HG02840 (cell line): ENCODE results near the gene CACNA1E.

Source experiments
- ATAC-seq: cut with Tn5 transposase; IDR thresholded peaks from one replicate; pipeline ENCODE4 v1.9.1; 2021; ENCODE audit warnings: mild to moderate bottlenecking, moderate library complexity, moderate number of reproducible peaks; ENCODE audit not compliant: unreplicated experiment, low FRiP score

Gene CACNA1E

GRCh38 chr1:181483285-181484195 is at the start of gene CACNA1E:
TSS of gene CACNA1E (plus strand) at chr1:181483517. CDS start at chr1:181483745, 228 bp downstream.
- ATAC-seq, result no peak

DNA sequence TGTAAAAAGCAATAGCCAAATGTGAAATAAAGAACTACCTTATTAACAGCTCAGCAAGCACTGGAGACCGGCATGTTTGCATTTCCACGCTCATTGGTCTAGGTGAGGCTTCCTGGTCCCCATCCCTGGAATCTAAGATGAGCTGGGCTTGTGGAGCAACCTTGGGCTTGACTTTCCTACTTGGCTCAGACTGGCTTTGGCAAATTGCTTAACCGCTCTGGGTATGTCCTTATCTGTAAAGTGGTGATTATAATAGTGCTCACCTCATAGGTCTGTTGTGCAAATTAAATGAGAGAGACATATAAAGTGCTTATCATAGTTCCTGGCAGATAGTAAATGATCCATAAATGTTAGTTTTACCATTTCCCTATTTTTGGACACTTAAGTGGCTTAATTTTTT is 49.4 kb upstream of the CACNA1E start:
- no peak for ATAC-seq

GRCh38 chr1:181438013-181438412 is 45.3 kb upstream of the CACNA1E start:
- no peak for ATAC-seq

DNA sequence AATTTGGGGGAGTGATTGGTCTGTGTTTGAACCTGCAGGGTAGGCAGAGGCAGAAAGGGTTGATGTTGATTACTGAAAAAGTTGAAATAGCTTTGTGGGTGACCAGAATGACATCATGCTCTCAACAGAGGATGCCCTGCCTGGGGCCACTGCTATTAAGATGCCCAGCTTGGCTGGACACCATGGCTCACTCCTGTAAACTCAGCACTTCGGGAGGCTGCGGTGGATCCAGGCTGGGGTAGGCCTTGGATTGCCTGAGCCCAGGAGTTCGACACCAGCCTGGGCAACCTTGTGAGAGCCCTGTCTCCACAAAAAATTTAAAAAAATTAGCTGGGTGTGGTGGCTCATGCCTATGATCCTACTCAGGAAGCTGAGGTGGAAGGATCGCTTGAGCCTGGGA is 42.8 kb upstream of the CACNA1E start:
- no peak for ATAC-seq

DNA sequence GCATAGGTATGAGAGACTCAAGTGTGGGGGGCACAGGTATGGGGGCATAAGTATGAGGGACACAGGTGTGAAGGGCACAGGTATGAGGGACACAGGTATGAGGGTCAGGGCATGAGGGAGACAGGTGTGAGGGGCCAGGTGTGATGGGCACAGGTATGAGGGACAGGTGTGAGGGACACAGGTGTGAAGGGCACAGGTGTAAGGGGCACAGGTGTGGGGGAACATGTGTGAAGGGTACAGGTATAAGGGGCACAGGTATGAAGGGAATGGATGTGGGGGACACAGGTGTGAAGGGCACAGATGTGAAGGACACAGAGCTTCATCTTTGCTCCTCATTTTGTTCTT is 41.2 kb upstream of the CACNA1E start:
- no peak for ATAC-seq

DNA sequence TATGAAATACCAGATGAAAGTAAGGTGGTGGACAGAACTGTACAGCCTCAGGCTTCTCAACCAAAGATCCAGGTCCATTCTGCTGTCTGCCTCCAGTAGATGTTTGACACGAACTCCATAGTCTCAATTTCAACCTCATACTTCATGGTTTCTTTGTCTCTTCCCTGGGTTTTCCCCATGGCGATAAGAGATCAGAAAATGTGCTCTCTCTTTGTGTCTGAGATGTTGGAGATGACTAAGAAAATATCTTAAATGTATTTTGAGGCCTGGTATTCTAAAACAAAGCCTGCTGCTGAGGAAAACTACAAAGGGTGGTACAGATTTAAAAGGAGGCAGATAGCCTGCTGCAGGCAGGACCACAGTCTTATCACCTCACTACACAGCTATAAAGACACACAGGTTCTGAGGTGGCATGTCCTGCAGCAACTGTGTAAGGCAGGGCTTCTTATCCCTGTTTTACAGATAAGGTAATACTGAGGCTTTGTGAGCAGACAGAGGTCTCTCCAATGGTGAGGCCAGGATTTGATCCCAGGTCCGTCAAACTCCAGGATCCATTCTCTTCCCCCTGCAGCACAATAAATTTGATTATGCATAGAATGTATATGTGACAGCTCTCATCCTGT is 40.0 kb upstream of the CACNA1E start:
- ATAC-seq, result no peak

DNA sequence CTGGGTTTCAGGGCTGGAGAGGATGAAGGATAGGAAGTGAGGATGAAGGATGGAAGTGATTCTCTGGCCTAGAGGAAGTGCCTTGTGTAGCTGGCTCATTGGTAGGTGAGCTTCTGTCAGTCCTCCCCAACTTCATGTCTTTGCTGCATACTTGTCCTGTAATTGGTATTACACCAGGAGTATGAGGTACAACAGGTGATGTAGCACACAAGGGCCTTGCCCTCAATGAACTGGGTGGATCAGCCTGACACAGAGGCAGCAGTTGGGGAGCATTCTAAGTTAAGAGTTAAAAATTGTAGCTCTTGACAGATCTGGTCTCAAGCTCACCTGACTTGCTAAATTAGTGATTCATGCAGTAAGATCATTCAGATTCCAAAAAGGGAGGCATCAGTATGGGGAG is 37.9 kb upstream of the CACNA1E start:
- no peak for ATAC-seq

DNA sequence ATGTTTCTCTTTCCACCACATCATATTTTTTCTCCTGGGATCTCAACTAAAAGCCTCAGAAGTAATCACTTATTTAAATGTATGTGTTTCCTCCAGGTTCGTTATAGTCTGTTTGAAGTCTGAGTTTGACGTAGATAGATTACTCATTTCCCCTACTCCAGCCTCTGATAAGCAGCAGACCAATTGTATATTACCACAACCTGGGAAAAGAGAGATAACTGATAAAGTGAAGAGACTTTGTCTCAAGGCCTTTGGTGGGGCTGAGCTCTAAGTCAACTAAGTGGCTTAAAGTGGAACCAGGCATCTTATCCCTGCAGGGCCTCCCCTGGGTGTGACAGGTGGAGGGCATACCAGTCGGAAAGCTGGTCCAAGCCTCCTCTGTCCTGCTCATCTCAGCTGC is 34.9 kb upstream of the CACNA1E start:
- no peak for ATAC-seq

DNA sequence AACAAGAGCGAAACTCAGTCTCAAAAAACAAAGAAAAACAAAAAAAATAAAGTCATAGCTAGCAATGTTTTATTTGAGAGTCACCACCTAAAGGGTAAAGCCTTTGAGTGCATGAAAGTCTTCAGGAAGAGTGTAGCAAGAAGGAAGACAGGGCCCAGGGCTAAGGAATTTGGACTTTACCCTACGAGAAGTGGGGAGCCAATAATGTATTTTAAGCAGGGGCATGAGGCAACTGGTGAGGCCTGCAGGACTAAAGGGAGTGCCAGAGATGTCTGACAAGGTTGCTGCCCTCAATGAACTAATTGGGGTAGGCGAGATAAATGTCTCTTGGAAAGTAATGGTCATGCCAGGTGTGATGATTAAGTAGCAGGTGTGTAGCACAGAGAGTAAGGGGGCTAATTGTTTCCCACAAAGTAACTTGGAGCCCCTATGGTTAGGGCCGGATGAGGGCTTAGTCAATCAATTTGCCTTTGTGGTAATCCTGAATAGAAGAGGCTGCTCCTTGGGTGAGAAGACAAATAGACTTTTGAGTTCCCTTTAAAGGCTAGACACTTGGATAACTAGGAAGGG is 31.6 kb upstream of the CACNA1E start:
- ATAC-seq, result no peak

- no peak for ATAC-seq
These were observed 30.6 kb upstream of the CACNA1E start for GRCh38 chr1:181452746-181453145.

- ATAC-seq, result no peak
These were observed 29.6 kb upstream of the CACNA1E start for GRCh38 chr1:181453541-181454201.

DNA sequence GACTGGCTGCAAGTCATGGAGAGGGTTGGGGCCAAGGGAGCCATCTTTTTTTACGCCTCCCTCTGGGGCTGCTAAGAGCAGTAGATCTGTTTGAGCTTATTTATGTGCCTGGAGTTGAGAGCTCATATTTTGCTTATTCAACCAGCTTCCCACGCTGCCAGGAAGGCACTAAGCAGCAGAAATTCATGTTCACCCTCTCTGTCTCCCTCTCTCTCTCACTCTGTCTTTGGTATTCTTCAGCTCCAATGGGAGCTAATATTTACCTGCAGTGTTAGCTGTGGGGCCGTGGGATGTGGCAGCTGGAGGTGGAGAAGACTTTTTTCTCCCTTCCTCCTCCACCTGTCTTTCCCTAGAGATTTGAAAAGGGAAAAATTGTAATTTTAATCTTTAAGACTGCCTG is 26.8 kb upstream of the CACNA1E start:
- no peak for ATAC-seq

DNA sequence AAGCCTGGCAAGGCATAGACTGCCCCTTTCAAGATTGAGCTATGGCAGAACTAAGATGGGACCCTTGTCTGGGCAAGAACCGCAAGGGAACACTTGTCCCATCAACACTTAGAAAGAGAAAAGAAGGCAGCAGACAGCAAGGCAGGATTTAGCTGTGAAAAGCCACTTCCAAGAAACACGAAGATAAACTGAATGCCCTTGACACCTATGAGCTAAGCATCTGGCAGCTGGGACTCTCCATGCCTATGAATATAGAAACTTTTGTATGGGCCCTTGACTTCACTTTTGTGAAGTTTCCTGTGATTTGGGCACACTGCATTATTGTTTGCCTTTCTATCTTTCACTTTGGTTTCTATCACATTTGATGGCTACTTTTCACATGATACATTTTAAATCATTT is 24.9 kb upstream of the CACNA1E start:
- ATAC-seq, result no peak

DNA sequence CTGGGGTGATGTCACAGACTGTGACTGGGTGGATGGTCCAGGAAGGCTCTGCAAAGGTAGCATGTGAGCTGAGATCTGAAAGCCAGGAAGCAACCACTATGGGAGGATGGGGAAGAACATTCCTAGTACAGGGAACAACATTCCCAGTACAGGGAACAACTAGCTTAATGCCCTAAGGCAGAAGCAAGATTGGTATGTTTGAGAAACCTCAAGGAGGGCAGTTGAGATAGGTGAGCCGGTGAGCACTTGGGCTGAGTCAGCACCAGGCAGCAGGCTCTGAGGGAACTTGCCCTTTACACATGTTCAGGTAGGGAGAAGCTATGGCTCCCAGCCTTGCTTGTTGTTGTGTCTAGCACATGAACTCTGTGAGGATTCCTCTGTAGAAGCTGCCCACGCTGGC is 24.2 kb upstream of the CACNA1E start:
- no peak for ATAC-seq

DNA sequence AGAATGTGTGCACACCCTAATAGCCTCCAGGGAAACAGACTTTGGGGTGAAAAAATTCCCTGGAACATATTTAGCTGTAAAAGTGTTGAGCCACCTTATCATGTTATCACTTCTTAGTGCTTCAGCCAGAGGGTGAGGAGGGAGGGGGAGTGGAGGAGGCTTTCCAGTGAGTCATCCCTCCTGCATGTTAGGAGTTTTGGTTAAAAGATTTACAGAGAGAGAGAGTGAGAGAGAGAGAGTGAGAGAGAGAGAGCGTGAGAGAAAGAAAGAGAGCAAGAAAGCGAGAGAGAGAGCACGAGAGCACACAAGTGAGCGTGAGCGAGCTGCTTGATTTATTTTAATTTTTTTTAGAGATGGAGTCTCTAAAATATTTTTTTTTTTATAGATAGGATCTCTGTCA is 13.5 kb upstream of the CACNA1E start:
- no peak for ATAC-seq

DNA sequence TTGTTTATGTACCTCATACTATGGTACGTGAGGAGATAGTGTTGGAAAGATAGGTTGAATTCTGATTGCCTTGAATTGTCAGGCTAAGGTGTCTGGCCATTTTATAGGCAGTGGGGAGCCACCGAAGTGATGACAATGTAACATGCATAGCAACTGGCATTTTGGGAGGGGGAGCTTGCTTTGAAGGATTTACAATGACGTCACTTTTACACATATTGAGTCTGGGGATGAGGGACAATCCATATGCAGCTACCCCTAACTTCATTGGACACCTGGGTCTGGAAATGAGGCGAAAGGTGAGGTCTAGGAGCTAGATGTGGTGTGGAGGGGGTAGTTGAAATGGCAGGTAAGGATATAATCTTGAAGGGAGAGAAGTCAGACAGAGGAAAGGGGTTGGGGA is 7.7 kb upstream of the CACNA1E start:
- no peak for ATAC-seq

DNA sequence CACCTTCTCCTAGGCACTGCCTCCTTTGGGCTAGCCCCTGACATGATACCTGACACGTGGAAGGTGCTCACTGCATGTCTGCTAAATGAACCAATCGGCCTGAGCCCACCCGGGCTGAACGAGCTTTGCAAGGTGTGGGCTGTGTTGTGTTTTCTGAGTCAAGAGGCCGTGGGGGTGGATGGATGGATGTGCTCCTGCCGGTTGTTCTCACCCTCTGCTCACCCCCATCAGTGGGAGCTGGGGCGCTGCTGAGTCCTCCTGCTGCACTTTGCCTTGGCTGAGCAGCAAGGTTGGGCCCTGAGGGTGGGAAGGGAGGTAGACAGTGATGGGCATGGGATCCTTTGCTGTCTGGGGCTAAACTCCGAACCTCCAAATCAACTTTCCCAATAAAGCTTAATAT is 6.7 kb upstream of the CACNA1E start:
- ATAC-seq, result no peak

DNA sequence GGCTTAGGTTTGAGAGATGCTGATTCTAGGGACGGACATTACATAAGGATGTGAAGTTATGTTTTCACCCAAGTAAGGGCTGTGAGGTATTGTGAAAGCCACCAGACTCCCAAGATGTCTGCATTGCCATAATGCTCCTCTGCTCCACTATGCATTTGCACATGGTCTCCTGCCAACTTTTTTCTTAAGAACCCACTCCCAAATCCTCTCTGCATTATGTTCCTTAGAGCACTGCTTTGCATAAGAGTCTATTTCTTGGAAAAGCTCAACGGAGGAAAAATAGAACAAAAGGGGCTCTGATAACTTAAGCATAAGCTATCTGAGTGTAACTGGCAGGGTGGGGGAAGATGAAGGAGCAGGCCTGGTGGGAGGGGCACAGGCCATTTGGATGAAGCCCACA is 5.0 kb upstream of the CACNA1E start:
- ATAC-seq, result no peak

- ATAC-seq, result no peak
These were observed 4.1 kb upstream of the CACNA1E start for GRCh38 chr1:181479137-181479745.

DNA sequence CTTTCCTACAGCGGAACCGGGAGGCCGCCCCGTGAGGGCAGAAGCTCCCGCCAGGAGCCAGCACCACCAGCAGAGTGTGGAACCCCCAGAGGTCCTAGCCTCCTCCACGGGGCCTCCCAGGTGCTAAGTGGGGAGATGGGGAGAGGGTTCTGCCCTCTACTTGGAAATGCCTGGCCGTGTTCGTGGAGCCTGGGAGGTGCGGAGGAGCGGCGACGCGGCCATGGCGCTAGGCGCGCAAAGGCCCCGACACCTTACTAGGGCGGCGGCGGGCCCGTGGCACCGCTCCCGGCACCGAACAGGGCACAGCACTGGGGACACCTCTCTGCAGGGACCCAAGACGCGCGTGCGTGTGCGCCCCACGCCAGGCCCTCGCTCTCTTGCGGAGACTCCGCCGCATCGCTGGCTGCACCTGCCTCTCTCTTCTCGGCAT is 1.3 kb upstream of the CACNA1E start:
- ATAC-seq, result no peak
